Measurements from ENCODE around the gene TAF1C. TPM values are rescaled to one million over a fixed set of nuclear protein-coding genes. Genes with fewer than 3 reads are reported as not detected.
A peak's percentile ranks its signal among the peaks of the same experiment; 100 is the strongest.
"Not testable (repeated sequence)": the region's sequence is repeated elsewhere in the genome, so short reads cannot be mapped to it uniquely, and the experiment has no call there.

TAF1C gene
- total and polyA plus RNA-seq, 11 donors = 16.3 to 34.4 (median 22.3) TPM

- H3K36me3 ChIP-seq = no peaks in the 10 kb centered on the region
- H3K27ac ChIP-seq = no peak overlapping the region
- 78 to 86% (median 83%) methylated on average over 17 of the region's 17 CpGs for WGBS, 4 donors
- DNase-seq (no peak), ATAC-seq (no peak)
- no peaks in the 10 kb centered on the region for H3K9me3 ChIP-seq
- H3K4me1 ChIP-seq = peaks cover 0 to 11% (median 0%) of the 10 kb centered on the region in 12 donors
- H3K27me3 ChIP-seq = peaks cover 0 to 3% (median 0%) of the 10 kb centered on the region in 9 donors
- TF ChIP-seq CTCF (IDR thresholded peaks at IDR 0.05) (no peak), POLR2A (IDR thresholded peaks at IDR 0.05) (no peak)
- no peak overlapping the region for H3K4me3 ChIP-seq
- intact Hi-C loops (cut with DNase I) = no loop called here
Observed at GRCh38 chr16:84218176-84218823, 31.4 kb upstream of the TAF1C start.

GRCh38 chr16:84216144-84216543 lies 29.3 kb upstream of the TAF1C start:
- WGBS, 4 donors = 90 to 96% (median 94%) methylated on average over 3 of the region's 3 CpGs
- intact Hi-C loops (cut with DNase I); H3K27me3 ChIP-seq; H3K4me3 ChIP-seq; ATAC-seq; DNase-seq; H3K27ac ChIP-seq; H3K9me3 ChIP-seq; H3K36me3 ChIP-seq: not testable (repeated sequence)
- peaks cover 0 to 11% (median 0%) of the 10 kb centered on the region in 12 donors for H3K4me1 ChIP-seq

- Histone ChIP-seq H3K27me3 (no peaks in the 10 kb centered on the region), H3K36me3 (no peaks in the 10 kb centered on the region), H3K4me3 (no peak overlapping the region), H3K9me3 (no peaks in the 10 kb centered on the region), H3K27ac (no peak overlapping the region), H3K4me1 (peaks cover 0 to 11% (median 0%) of the 10 kb centered on the region in 12 donors)
- ATAC-seq (no peak), DNase-seq (no peak)
- TF ChIP-seq CTCF (IDR thresholded peaks at IDR 0.05) (no peak), POLR2A (IDR thresholded peaks at IDR 0.05) (no peak)
- WGBS, 4 donors = 66 to 77% (median 73%) methylated on average over 5 of the region's 5 CpGs
- intact Hi-C loops (cut with DNase I) = no loop called here
Observed at GRCh38 chr16:84215531-84215930, 28.7 kb upstream of the TAF1C start.

- DNase-seq (peak in 1 of 5 donors; percentile 69), ATAC-seq (peak; percentile 27 to 92 (median 65))
- WGBS, 4 donors = 64 to 70% (median 66%) methylated on average over 15 of the region's 15 CpGs
- H3K27me3 ChIP-seq = no peaks in the 10 kb centered on the region
- no peaks in the 10 kb centered on the region for H3K36me3 ChIP-seq
- intact Hi-C loops (cut with DNase I) = no loop called here
- H3K4me3 ChIP-seq = no peak overlapping the region
- no peaks in the 10 kb centered on the region for H3K9me3 ChIP-seq
- TF ChIP-seq POLR2A (IDR thresholded peaks at IDR 0.05) (no peak), CTCF (IDR thresholded peaks at IDR 0.05) (no peak)
- H3K27ac ChIP-seq = no peak overlapping the region
- peaks cover 0 to 11% (median 0%) of the 10 kb centered on the region in 12 donors for H3K4me1 ChIP-seq
Observed at GRCh38 chr16:84214451-84215066, 27.7 kb upstream of the TAF1C start.

All from heart left ventricle (tissue), 16 donors.